AG09319 (cell line): ENCODE data around the gene PPP5C.

Source experiments
- DNase-seq: peaks from one replicate; pipeline ENCODE4 v3.0.0-alpha.2; 2010; ENCODE audit warnings: low read depth; ENCODE audit errors: extremely low read depth
- TF ChIP-seq, protein P1 (sequence below): IDR thresholded peaks from 2 replicates; pipeline ENCODE4 v1.5.1; 2011; ENCODE audit warnings: low read depth, mild to moderate bottlenecking, inconsistent platforms, low read length, moderate library complexity

The PPP5C gene

DNA sequence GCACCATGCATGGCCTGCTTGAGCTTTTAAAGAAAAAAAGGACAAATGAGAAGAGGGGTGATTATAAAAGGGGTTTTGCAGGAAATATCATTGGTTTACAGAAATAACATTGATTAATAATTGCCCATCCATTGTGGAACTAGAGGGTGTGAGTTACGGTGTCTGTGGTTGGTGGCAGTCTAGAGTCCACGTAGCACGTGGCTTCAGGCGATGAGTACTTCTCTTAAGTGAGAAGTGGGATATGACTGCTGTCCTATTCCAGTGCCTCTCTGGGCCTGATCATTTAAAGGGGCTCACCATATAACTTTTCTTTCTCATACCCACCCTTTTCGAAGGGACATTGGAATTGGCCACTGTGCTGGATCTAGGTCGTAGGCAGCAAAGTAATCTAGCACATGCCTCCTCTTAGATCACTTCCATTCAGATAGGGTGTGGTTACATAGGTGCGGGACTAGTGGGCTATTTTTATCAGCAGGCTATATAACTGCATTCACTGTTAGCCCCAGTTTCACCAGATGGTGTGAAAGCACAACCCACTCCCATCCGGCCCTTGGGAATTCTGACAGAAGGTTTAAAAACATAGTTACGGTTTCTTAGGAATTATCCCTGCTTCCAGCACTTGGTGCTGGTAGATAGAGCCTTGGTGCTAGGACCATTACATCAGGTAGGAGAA, 19.9 kb downstream of the PPP5C start:
- TF ChIP-seq, protein P1, sequence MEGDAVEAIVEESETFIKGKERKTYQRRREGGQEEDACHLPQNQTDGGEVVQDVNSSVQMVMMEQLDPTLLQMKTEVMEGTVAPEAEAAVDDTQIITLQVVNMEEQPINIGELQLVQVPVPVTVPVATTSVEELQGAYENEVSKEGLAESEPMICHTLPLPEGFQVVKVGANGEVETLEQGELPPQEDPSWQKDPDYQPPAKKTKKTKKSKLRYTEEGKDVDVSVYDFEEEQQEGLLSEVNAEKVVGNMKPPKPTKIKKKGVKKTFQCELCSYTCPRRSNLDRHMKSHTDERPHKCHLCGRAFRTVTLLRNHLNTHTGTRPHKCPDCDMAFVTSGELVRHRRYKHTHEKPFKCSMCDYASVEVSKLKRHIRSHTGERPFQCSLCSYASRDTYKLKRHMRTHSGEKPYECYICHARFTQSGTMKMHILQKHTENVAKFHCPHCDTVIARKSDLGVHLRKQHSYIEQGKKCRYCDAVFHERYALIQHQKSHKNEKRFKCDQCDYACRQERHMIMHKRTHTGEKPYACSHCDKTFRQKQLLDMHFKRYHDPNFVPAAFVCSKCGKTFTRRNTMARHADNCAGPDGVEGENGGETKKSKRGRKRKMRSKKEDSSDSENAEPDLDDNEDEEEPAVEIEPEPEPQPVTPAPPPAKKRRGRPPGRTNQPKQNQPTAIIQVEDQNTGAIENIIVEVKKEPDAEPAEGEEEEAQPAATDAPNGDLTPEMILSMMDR, result no peak
- DNase-seq, result no peak

- DNase-seq, result no peak
- TF ChIP-seq, protein P1, result no peak
Measured at GRCh38 chr19:46367426-46367825, 20.5 kb downstream of the PPP5C start.

DNA sequence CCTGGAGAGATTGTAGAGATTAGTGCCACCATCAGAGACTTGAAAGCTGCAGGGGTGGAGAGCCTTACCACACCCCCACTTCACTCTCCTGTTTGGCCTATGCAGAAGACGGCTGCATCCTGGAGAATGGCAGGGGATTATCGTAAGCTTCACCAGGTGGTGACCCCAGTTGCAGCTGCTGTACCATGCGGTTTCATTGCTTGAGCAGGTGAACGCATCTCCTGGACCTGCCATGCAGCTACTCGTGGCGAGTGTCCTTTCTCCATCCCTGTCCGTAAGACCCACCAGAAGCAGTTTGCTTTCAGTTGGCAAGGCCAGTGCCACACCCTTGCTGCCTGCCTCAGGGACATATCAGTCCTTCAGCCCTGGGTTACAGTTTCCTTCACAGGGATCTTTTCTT, 21.2 kb downstream of the PPP5C start:
- TF ChIP-seq, protein P1, result no peak
- no peak for DNase-seq

- TF ChIP-seq, protein P1, result no peak
- DNase-seq, result no peak
Measured at GRCh38 chr19:46369817-46370216, 22.9 kb downstream of the PPP5C start.

GRCh38 chr19:46371371-46371901, 24.5 kb downstream of the PPP5C start:
- TF ChIP-seq, protein P1, result no peak; the same call in 1 of the 2 replicates

DNA sequence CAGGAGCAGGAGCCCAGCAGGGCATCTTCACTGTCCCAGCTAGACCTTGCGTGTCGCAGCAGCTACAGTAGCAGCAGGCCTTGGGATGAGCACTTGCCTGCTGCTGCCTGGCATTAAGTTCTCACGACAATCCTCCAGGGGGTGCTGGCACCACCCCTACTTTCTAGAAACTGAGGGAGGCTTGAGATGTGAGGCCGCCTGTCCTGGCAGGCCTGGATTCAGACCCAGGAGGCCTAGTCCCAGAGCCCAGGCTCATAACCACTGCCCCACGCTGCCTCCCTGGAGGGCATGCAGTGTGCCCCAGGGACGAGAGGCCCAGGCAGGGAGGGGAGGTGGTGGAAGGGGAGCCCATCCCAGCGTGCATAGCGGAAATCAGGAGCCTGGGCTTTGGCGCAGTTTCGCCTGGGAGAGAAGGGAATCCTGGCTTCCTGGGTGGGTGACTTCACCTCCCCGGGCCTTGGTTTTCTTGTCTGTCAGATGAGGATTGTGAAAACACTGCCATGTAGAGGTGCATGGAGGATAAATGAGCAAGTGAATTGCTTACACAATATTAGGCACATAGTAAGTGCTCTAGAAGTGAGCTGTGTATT, 26.1 kb downstream of the PPP5C start:
- no peak for DNase-seq
- TF ChIP-seq, protein P1, result peak; percentile 32

More at GRCh38 chr19:46371371-46371901, 24.5 kb downstream of the PPP5C start:
- DNase-seq, result no peak
